Measurements from ENCODE around the gene ARHGAP24. TPM values are rescaled to one million over a fixed set of nuclear protein-coding genes. Genes with fewer than 3 reads are reported as not detected.

Gene ARHGAP24
- total and polyA plus RNA-seq, 8 donors = 22.0 to 35.0 (median 25.8) TPM

DNA sequence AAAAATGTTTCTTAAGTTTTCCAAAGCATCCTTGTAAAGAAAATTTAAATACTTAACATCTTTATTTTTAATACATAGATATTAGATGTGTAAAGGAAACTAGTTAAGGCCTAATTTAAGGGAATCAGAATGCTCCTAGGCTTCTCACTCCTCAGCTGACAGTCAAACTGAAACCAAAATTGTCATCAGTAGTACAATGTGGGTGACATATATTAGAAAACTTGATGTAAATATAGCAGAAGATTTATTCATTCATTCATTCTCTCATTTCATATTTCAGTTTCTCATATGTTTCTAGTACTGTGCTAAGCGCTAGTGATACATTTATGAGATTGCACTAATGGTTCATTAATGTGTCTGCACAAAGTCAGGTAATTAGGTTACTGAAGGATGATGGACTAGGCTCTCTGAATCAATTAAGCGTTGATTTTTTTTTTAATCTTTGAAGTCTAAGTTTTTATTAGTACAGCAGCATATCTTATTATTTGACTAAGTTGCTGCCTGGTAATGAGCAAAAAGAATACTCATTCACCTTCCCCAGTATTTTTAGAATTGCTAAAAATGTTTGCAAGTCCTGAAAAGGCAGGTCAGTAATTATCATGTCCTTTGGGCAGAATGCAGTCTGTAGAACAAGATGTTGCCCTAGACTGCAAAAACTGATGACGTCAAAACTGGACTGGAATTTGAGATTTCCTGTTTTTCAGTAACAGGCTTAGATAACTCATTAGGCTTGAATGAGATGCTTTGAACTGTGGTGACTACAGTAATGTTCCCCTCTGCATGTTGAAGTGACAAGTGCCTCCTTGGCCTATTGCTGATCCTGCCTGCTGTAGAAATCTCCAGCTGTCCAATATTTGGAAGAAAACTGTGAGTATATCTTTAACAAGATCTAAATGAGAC lies 128.7 kb downstream of the ARHGAP24 start:
- no peak for TF ChIP-seq CTCF (IDR thresholded peaks at IDR 0.05)
- Histone ChIP-seq H3K9me3 (no peaks in the 10 kb centered on the region), H3K36me3 (no peaks in the 10 kb centered on the region), H3K4me3 (no peak overlapping the region), H3K4me1 (no peaks in the 10 kb centered on the region), H3K27ac (no peak overlapping the region), H3K27me3 (no peaks in the 10 kb centered on the region)
- DNase-seq (no peak), ATAC-seq (no peak)
- intact Hi-C loops (cut with DNase I) = no loop called here

DNA sequence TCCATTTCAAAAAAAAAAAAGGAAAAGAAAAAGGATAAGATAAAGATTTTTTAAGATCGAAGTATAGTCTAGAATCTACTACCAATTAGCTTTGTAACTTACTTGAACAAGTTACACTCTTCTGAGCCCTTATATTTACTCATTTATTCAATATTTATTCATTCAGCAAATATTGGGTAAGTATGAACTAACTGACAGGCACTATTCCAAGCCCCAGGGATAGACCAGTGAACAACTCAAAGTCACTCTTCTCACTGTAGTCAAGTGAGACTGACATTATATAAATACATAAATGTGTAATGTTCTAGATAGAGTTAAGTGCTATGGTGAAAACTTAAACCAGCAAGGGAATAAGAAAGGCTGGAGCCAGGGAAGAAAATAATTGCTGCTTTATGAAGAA lies 131.6 kb downstream of the ARHGAP24 start:
- Histone ChIP-seq H3K27ac (no peak overlapping the region), H3K9me3 (no peaks in the 10 kb centered on the region), H3K4me3 (no peak overlapping the region), H3K4me1 (no peaks in the 10 kb centered on the region), H3K27me3 (no peaks in the 10 kb centered on the region), H3K36me3 (no peaks in the 10 kb centered on the region)
- DNase-seq (no peak), ATAC-seq (no peak)
- intact Hi-C loops (cut with DNase I) = no loop called here
- TF ChIP-seq CTCF (IDR thresholded peaks at IDR 0.05) = no peak

DNA sequence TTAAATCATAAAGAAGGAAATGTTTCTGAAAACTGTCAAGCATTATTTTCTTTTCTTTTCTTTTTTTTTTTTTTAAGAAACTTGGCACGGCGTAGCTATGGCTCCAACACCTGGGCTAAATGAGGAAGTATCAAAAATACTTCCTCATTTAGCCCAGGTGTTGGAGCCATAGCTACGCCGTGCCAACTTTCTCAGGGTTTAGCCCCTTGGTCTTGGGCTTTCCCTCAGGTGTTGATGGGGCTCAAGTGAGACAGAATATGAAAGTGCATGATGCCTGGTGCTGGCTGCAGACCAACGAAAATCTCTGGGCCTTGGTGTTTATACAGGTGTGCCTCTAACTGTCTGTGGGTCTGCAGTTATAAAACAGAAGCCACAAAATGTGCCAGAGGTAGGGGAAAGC lies 132.7 kb downstream of the ARHGAP24 start:
- Histone ChIP-seq H3K27me3 (no peaks in the 10 kb centered on the region), H3K27ac (no peak overlapping the region), H3K4me3 (no peak overlapping the region), H3K9me3 (no peaks in the 10 kb centered on the region), H3K36me3 (no peaks in the 10 kb centered on the region), H3K4me1 (no peaks in the 10 kb centered on the region)
- no peak for TF ChIP-seq CTCF (IDR thresholded peaks at IDR 0.05)
- no peak for DNase-seq
- intact Hi-C loops (cut with DNase I) = no loop called here
- ATAC-seq = no peak

GRCh38 chr4:85610450-85610849 lies 135.5 kb downstream of the ARHGAP24 start:
- Histone ChIP-seq H3K9me3 (peaks cover 0 to 2% of the 10 kb centered on the region in 2 donors), H3K27ac (no peak overlapping the region), H3K4me3 (no peak overlapping the region), H3K36me3 (no peaks in the 10 kb centered on the region), H3K4me1 (no peaks in the 10 kb centered on the region), H3K27me3 (no peaks in the 10 kb centered on the region)
- no peak for DNase-seq
- intact Hi-C loops (cut with DNase I) = no loop called here
- TF ChIP-seq CTCF (IDR thresholded peaks at IDR 0.05) = no peak
- no peak for ATAC-seq

- H3K27me3 ChIP-seq = no peaks in the 10 kb centered on the region
- no peaks in the 10 kb centered on the region for H3K4me1 ChIP-seq
- DNase-seq (no peak), ATAC-seq (no peak)
- peaks cover 0 to 2% of the 10 kb centered on the region in 2 donors for H3K9me3 ChIP-seq
- no peak overlapping the region for H3K27ac ChIP-seq
- intact Hi-C loops (cut with DNase I) = no loop called here
- no peak for TF ChIP-seq CTCF (IDR thresholded peaks at IDR 0.05)
- no peak overlapping the region for H3K4me3 ChIP-seq
- no peaks in the 10 kb centered on the region for H3K36me3 ChIP-seq
Measured at GRCh38 chr4:85611661-85612060, 136.7 kb downstream of the ARHGAP24 start.
